Activated CD4-positive, alpha-beta T cell treated with anti-CD3 and anti-CD28 coated beads, Interleukin-2, amount 10 ng/mL, durations not matched to agents 24 days and 14 days (primary cell): ENCODE results near the gene EIF4B. TPM values are rescaled to one million over a fixed set of nuclear protein-coding genes. Genes with fewer than 3 reads are reported as not detected.
A peak's percentile ranks its signal among the peaks of the same experiment; 100 is the strongest.
"Not testable (repeated sequence)": the region's sequence is repeated elsewhere in the genome, so short reads cannot be mapped to it uniquely, and the experiment has no call there.

Experiments
- DNase-seq: peaks from one replicate; pipeline ENCODE4 v3.0.0; 2022
- H3K27ac Mint-ChIP-seq: one replicate; pipeline ENCODE4 v1.8.0; 2022; ENCODE audit warnings: mild to moderate bottlenecking, mixed read lengths
- H3K27me3 Mint-ChIP-seq: one replicate; pipeline ENCODE4 v1.8.0; 2022; ENCODE audit warnings: mixed read lengths
- H3K36me3 Mint-ChIP-seq: one replicate; pipeline ENCODE4 v1.8.0; 2022; ENCODE audit warnings: low read depth, mild to moderate bottlenecking, mixed read lengths
- H3K4me1 Mint-ChIP-seq: one replicate; pipeline ENCODE4 v1.8.0; 2021; ENCODE audit warnings: mixed read lengths
- H3K4me3 Mint-ChIP-seq: one replicate; pipeline ENCODE4 v1.8.0; 2022; ENCODE audit warnings: mild to moderate bottlenecking, moderate library complexity, mixed read lengths
- H3K9me3 Mint-ChIP-seq: one replicate; pipeline ENCODE4 v1.8.0; 2021; ENCODE audit warnings: mixed read lengths
- intact Hi-C: fragments of 100-400 bp; cut with micrococcal nuclease; formaldehyde crosslinking; loops from one replicate; pipeline ENCODE4 v1.15.1; 2023
- total RNA-seq: library from RNA; stranded (reverse); gene quantifications from 2 replicates; pipeline ENCODE4 v1.2.3, GENCODE V29; 2022

The EIF4B gene
- total RNA-seq, 1 donor from 2014 or later, result 500 TPM

GRCh38 chr12:52980650-52981423, 25.4 kb upstream of the EIF4B start:
- H3K27ac Mint-ChIP-seq, result no peak overlapping the region
- H3K36me3 Mint-ChIP-seq, result no peaks in the 10 kb centered on the region
- no peaks in the 10 kb centered on the region for H3K4me1 Mint-ChIP-seq
- intact Hi-C loops, result loop anchor here (1.0 to 10.0 kb wide), 3 partner anchors 96 to 826 kb away; no protein-coding TSS in a partner anchor
- no peaks in the 10 kb centered on the region for H3K9me3 Mint-ChIP-seq
- DNase-seq, result peak; percentile 94
- no peak overlapping the region for H3K4me3 Mint-ChIP-seq
- peaks cover 28% of the 10 kb centered on the region for H3K27me3 Mint-ChIP-seq

DNA sequence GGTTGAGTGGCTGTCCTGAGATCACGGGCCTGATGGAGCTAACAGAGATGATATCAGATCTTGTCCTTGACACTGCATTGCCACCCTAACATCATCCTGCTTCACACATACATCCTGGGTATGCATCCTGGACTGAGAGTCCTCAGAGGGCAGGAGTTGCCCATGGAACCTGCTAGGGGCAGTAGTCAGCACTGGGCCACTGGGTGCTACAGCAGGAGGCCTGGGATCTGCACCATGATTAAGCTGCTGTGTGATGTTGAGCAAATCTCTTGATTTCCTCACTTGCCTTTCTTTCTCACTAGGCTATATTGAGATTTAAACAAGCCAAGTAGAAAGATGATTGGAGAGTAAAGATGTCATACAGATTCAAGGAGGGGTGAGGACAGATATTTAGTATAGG, 22.1 kb upstream of the EIF4B start:
- Mint-ChIP-seq H3K9me3 (no peaks in the 10 kb centered on the region), H3K36me3 (no peaks in the 10 kb centered on the region), H3K27me3 (peaks cover 14% of the 10 kb centered on the region), H3K4me1 (no peaks in the 10 kb centered on the region), H3K4me3 (no peak overlapping the region), H3K27ac (no peak overlapping the region)
- intact Hi-C loops, result loop anchor here (10.0 kb wide), 1 partner anchor 829 kb away; no protein-coding TSS in a partner anchor
- DNase-seq, result no peak

- no peaks in the 10 kb centered on the region for H3K36me3 Mint-ChIP-seq
- H3K9me3 Mint-ChIP-seq, result no peaks in the 10 kb centered on the region
- DNase-seq, result no peak
- H3K27ac Mint-ChIP-seq, result no peak overlapping the region
- no peaks in the 10 kb centered on the region for H3K4me1 Mint-ChIP-seq
- peaks cover 5% of the 10 kb centered on the region for H3K27me3 Mint-ChIP-seq
- intact Hi-C loops, result loop anchor here (10.0 kb wide), 1 partner anchor 834 kb away; no protein-coding TSS in a partner anchor
- no peak overlapping the region for H3K4me3 Mint-ChIP-seq
Observed at GRCh38 chr12:52988898-52989297, 17.4 kb upstream of the EIF4B start.

DNA sequence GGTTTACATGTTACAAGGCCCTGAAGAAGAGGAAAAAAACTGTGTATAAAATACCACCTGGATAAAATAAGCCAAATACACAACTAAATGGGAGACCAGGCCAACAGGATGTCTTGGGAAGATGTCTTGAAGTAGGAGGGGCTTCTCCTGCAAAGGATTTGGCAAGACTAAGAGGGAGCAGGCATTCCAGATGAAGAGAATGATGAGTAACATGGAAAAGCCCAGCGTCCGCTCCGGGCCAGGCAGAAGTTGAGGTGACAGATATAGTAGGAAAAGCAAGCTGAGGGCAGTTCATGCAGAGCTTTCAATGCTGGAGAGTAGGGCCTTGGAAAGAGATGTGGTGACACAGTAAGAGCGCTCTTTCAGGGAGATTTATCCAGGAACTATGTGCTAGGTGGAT, 16.1 kb upstream of the EIF4B start:
- H3K4me3 Mint-ChIP-seq, result no peak overlapping the region
- H3K4me1 Mint-ChIP-seq, result no peaks in the 10 kb centered on the region
- no peaks in the 10 kb centered on the region for H3K9me3 Mint-ChIP-seq
- H3K36me3 Mint-ChIP-seq, result no peaks in the 10 kb centered on the region
- no peak for DNase-seq
- peaks cover 5% of the 10 kb centered on the region for H3K27me3 Mint-ChIP-seq
- intact Hi-C loops, result no loop called here
- no peak overlapping the region for H3K27ac Mint-ChIP-seq

GRCh38 chr12:52992240-52992639, 14.0 kb upstream of the EIF4B start:
- H3K4me3 Mint-ChIP-seq, intact Hi-C loops, DNase-seq, H3K27me3 Mint-ChIP-seq, H3K9me3 Mint-ChIP-seq, H3K27ac Mint-ChIP-seq, H3K4me1 Mint-ChIP-seq, H3K36me3 Mint-ChIP-seq: not testable (repeated sequence)

- H3K36me3 Mint-ChIP-seq, result no peaks in the 10 kb centered on the region
- H3K4me3 Mint-ChIP-seq, result no peak overlapping the region
- no peak overlapping the region for H3K27ac Mint-ChIP-seq
- DNase-seq, result no peak
- H3K4me1 Mint-ChIP-seq, result no peaks in the 10 kb centered on the region
- H3K9me3 Mint-ChIP-seq, result no peaks in the 10 kb centered on the region
- intact Hi-C loops, result no loop called here
- peaks cover 2% of the 10 kb centered on the region for H3K27me3 Mint-ChIP-seq
Observed at GRCh38 chr12:52992699-52993557, 13.3 kb upstream of the EIF4B start.

DNA sequence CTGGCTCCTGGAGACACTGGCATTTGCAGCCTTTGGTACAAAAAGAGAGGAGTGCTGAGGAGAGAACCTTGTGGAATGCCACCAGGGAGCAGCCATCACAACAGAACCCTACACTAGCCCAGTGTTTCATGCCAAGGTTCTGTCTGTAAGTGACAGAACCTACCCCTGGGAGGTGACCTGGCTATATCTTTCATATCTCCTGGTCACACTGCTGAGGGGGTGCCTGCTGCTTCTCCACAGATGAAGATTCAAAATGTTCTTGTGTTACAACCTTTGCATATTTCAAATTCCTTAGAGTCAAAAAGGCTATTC, 12.7 kb upstream of the EIF4B start:
- Mint-ChIP-seq H3K36me3 (no peaks in the 10 kb centered on the region), H3K27me3 (peaks cover 2% of the 10 kb centered on the region), H3K4me3 (no peak overlapping the region), H3K27ac (no peak overlapping the region), H3K4me1 (no peaks in the 10 kb centered on the region), H3K9me3 (no peaks in the 10 kb centered on the region)
- no peak for DNase-seq
- intact Hi-C loops, result no loop called here

DNA sequence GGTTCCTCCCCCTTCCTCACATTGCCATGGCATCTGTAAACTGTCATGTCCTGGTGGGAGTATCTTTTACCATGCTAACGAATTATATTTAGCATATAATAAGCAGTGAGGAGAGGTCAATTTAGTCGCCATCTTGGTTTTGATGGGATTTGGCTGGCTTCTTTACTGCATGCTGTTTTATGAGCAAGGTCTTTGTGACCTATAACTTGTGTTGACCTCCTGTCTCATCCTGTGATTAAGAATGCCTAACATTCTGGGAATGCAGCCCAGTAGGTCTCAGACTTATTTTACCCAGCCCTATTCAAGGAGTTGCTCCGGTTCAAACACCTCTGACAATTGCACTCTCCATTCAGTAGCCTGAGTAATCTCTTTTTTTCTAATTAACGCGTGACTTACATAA, 2.1 kb upstream of the EIF4B start:
- H3K27me3 Mint-ChIP-seq, result peaks cover 9% of the 10 kb centered on the region
- H3K36me3 Mint-ChIP-seq, result peaks cover 23% of the 10 kb centered on the region
- H3K4me1 Mint-ChIP-seq, result peaks cover 18% of the 10 kb centered on the region
- intact Hi-C loops, result no loop called here
- H3K9me3 Mint-ChIP-seq, result no peaks in the 10 kb centered on the region
- H3K27ac Mint-ChIP-seq, result no peak overlapping the region
- no peak for DNase-seq
- H3K4me3 Mint-ChIP-seq, result no peak overlapping the region

- H3K36me3 Mint-ChIP-seq, result peaks cover 24% of the 10 kb centered on the region
- H3K9me3 Mint-ChIP-seq, result no peaks in the 10 kb centered on the region
- peak overlapping the region; percentile 3 for H3K4me3 Mint-ChIP-seq
- peaks cover 18% of the 10 kb centered on the region for H3K4me1 Mint-ChIP-seq
- peak; percentile 58 for DNase-seq
- no peak overlapping the region for H3K27ac Mint-ChIP-seq
- intact Hi-C loops, result no loop called here
- H3K27me3 Mint-ChIP-seq, result peaks cover 8% of the 10 kb centered on the region
Observed at GRCh38 chr12:53004582-53004981, 1.7 kb upstream of the EIF4B start.

- H3K9me3 Mint-ChIP-seq, result no peaks in the 10 kb centered on the region
- peak overlapping the region; percentile 98 for H3K27ac Mint-ChIP-seq
- peaks cover 4% of the 10 kb centered on the region for H3K27me3 Mint-ChIP-seq
- peak; percentile 64 for DNase-seq
- intact Hi-C loops, result loop anchor here (5.0 kb wide), 3 partner anchors 447 to 1923 kb away; partner anchors contain the start of genes CSRNP2, NR4A1 and PCBP2
- peaks cover 31% of the 10 kb centered on the region for H3K36me3 Mint-ChIP-seq
- peaks cover 24% of the 10 kb centered on the region for H3K4me1 Mint-ChIP-seq
- H3K4me3 Mint-ChIP-seq, result peak overlapping the region; percentile 88
Observed at GRCh38 chr12:53005215-53005985, 856 bp upstream of the EIF4B start.

GRCh38 chr12:53006810-53007309, 604 bp downstream of the EIF4B start:
- Mint-ChIP-seq H3K36me3 (peaks cover 39% of the 10 kb centered on the region), H3K27ac (peak overlapping the region; percentile 98), H3K4me1 (peaks cover 33% of the 10 kb centered on the region), H3K9me3 (no peaks in the 10 kb centered on the region), H3K27me3 (peaks cover 3% of the 10 kb centered on the region), H3K4me3 (peak overlapping the region; percentile 88)
- peak; percentile 92 for DNase-seq
- intact Hi-C loops, result loop anchor here (2.0 to 5.0 kb wide), 4 partner anchors 40 to 1925 kb away; partner anchors contain the start of genes CSRNP2, NR4A1 and PCBP2

- peaks cover 40% of the 10 kb centered on the region for H3K36me3 Mint-ChIP-seq
- peak overlapping the region; percentile 92 for H3K4me3 Mint-ChIP-seq
- DNase-seq, result no peak
- H3K27me3 Mint-ChIP-seq, result peaks cover 2% of the 10 kb centered on the region
- intact Hi-C loops, result loop anchor here (2.0 to 5.0 kb wide), 4 partner anchors 39 to 1925 kb away; partner anchors contain the start of genes CSRNP2, NR4A1 and PCBP2
- H3K4me1 Mint-ChIP-seq, result peaks cover 35% of the 10 kb centered on the region
- H3K9me3 Mint-ChIP-seq, result no peaks in the 10 kb centered on the region
- H3K27ac Mint-ChIP-seq, result peak overlapping the region; percentile 98
Observed at GRCh38 chr12:53007343-53007742, 1.1 kb downstream of the EIF4B start.

GRCh38 chr12:53008760-53009159, 2.5 kb downstream of the EIF4B start:
- H3K27ac Mint-ChIP-seq, result peak overlapping the region; percentile 80
- H3K9me3 Mint-ChIP-seq, DNase-seq, H3K27me3 Mint-ChIP-seq: not testable (repeated sequence)
- peaks cover 44% of the 10 kb centered on the region for H3K36me3 Mint-ChIP-seq
- intact Hi-C loops, result loop anchor here (5.0 kb wide), 3 partner anchors 444 to 1926 kb away; partner anchors contain the start of genes CSRNP2, NR4A1 and PCBP2
- H3K4me3 Mint-ChIP-seq, result peak overlapping the region; percentile 92
- peaks cover 36% of the 10 kb centered on the region for H3K4me1 Mint-ChIP-seq
